HL-60/S4 treated with phorbol 12-myristate 13-acetate at 8.2 ng/mL for 4 days and 3 days (cell line): ENCODE results near the gene SPEN.
"Not testable (repeated sequence)": the region's sequence is repeated elsewhere in the genome, so short reads cannot be mapped to it uniquely, and the experiment has no call there.

Source experiments
- in situ Hi-C: fragments of 300-500 bp; cut with MboI; formaldehyde crosslinking; loops from 2 replicates; pipeline ENCODE4 v1.15.0; 2022; ENCODE audit warnings: low sequenced_read_pairs

Gene SPEN

DNA sequence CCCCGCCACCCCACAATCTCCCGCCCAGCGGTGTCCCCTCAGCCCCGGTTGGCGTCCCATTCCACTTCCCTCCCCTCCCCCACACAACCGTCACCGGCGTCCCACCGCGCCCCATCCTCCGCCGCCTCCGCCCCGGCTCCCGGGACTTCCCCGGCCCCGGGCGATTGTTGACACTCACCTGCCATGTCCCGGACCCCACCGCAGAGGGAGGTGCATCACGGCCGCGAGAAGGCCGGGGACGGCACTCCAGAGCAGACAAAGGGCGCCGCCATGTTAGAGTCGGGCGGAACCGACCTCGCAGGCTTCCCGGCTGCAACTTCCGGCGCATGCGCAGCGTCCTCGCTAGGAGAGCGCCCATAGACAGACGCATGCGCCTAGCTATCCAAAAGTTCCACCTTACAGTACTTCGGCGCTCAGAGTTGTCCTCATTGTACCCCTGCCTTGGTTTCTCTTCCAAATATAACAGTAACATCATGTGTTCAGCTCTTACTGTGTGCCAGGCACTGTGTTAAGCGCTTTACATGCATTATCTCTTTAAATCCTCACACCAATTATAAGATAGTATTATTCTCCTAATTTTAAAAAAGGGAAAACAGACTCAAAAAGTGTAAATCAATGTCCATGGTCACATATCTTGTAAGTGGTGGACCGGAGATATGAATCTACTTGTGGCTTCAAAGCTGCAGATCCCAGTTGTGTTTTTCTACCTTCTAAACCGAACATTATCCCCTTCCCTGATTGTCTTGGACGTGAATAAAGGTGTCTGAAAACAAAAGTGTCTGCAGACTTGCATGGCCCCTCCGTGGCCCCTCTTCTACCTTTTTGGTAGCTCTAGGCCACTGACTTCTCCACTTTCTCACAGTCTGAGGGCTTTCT is 128.5 kb downstream of the SPEN start, which contains the start of gene ZBTB17:
ZBTB17 (minus strand) TSS at position 297 of the 876 bp plus-strand sequence. CDS start 27,606 bp downstream, outside the sequence.
- in situ Hi-C loops = no loop called here

- in situ Hi-C loops = not testable (repeated sequence)
Measured at GRCh38 chr1:15977947-15978346, 130.4 kb downstream of the SPEN start.

DNA sequence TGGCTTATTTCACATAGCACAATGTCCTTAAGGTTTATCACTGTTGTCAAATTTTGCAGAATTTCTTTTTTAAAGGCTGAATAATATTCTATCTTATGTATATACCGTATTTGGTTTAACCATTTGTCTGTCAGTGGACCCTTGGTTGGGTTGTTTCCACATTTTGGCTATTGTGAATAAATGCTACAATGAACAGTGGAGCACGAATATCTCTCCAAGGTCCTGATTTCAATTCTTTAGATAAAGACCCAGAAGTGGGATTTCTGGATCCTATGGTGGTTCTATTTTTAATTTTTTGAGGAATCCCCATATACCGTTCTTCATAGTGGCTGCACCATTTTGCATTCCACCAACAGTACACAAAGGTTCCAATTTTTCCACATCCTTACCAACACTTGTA is 134.2 kb downstream of the SPEN start:
- in situ Hi-C loops = no loop called here

- in situ Hi-C loops = no loop called here
Measured at GRCh38 chr1:15983275-15983674, 135.8 kb downstream of the SPEN start.

- in situ Hi-C loops = no loop called here
Measured at GRCh38 chr1:15985611-15986297, 138.2 kb downstream of the SPEN start.

- in situ Hi-C loops = no loop called here
Measured at GRCh38 chr1:15988856-15989736, 141.6 kb downstream of the SPEN start.

DNA sequence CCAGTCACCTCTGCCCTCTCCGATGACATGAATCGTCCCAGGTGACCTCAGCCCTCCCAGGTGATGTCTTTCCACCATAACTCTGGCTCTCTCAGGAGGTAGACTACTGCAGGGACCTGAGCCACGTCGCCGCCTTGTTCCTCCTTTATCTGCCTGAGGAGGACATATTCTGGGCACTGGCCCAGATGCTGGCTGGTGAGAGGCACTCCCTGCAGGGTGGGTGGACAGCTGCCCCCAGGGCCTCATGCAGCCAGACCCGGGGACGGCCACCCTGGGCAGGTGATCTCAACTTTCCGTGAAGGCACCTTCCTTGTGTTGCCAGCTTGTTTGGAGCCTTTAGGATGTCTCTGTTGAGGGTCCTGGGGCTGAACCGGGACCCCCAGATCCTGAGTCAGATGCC is 142.3 kb downstream of the SPEN start:
- in situ Hi-C loops = no loop called here
